Left ventricle myocardium inferior (tissue), 1 donor: ENCODE measurements around the gene IL11. TPM values are rescaled to one million over a fixed set of nuclear protein-coding genes. Genes with fewer than 3 reads are reported as not detected.
A peak's percentile ranks its signal among the peaks of the same experiment; 100 is the strongest.

Source experiments
- DNase-seq: peaks from one replicate; pipeline ENCODE4 v3.0.0-alpha.2; 2020
- H3K27ac ChIP-seq: fragments of 200-600 bp; replicated peaks from 2 replicates; pipeline ENCODE4 v1.8.0; 2021
- H3K27me3 ChIP-seq: fragments of 200-600 bp; 2 replicates; pipeline ENCODE4 v1.8.0; 2021; ENCODE audit warnings: low read depth
- H3K36me3 ChIP-seq: fragments of 200-600 bp; 2 replicates; pipeline ENCODE4 v1.8.0; 2021
- H3K4me1 ChIP-seq: fragments of 200-600 bp; 2 replicates; pipeline ENCODE4 v1.8.0; 2021
- H3K4me3 ChIP-seq: fragments of 200-600 bp; 2 replicates; pipeline ENCODE4 v1.8.0; 2021; ENCODE audit warnings: mild to moderate bottlenecking, moderate library complexity
- H3K9me3 ChIP-seq: fragments of 200-600 bp; replicated peaks from 2 replicates; pipeline ENCODE4 v1.8.0; 2021
- intact Hi-C: fragments of 100-400 bp; cut with micrococcal nuclease; formaldehyde crosslinking; loops from one replicate; pipeline ENCODE4 v1.11.0; 2022
- total RNA-seq: library from RNA; stranded (reverse); fragmentation: NEBNext Ultra II Directional; extraction: Animal tissue kit (Norgen Biotek cat#: 25700); gene quantifications from one replicate; pipeline ENCODE4 v1.2.1, GENCODE V29; 2021
- TF ChIP-seq, protein P1 (sequence below): fragments of 200-600 bp; IDR thresholded peaks from 2 replicates; pipeline ENCODE4 v1.8.0; 2021; ENCODE audit warnings: antibody characterized with exemption, mild to moderate bottlenecking, borderline replicate concordance
- donor health status: DM: no; HTN: yes; CAD: no; lungs with severe emphysema.

Gene IL11
- total RNA-seq, 1 donor from 2014 or later, result not detected

DNA sequence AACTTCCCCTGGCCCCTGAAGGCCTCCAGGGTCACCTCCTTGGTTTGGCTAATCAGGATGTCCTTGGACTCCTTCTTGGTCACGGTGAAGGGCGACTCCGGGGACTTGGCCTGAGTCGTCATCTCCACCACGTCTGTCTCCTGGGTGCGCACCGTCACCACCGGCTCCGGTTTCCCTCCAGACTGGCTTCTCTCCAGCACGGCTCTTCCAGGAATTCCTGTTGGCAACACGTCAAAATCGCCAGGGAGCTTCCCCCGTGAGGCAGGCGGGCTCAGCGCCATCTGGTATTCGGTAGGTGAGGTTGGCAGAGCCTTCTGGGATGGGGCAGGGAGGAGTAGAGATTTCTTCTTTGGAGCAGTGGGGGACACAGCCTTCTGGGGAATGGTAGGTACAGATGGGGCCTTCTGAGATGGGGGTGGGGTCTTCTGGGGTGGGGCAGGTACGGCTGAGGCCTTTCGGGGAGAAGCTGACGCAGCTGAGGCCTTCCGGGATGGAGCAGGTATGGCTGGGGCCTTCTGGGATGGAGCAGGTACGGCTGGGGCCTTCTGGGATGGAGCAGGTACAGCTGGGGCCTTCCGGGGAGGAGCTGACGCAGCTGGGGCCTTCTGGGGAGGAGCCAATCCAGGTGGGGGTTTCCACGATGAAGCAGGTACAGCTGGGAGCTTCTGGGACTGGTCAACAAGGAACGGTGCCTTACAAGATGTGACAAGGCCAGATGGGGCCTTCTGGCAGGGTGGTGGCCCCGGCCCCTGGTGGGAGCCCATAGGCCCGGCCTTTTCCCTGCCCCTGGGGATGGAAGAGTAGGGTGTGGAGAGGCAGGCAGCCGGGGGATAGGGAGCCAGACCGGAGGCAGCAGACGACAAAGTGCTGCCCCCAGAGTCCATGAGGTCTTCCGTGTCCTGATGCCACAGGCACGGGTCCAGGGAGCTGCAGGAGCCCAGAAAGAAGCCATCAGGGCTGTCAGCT, 11.0 kb downstream of the IL11 start:
- TF ChIP-seq, protein P1, sequence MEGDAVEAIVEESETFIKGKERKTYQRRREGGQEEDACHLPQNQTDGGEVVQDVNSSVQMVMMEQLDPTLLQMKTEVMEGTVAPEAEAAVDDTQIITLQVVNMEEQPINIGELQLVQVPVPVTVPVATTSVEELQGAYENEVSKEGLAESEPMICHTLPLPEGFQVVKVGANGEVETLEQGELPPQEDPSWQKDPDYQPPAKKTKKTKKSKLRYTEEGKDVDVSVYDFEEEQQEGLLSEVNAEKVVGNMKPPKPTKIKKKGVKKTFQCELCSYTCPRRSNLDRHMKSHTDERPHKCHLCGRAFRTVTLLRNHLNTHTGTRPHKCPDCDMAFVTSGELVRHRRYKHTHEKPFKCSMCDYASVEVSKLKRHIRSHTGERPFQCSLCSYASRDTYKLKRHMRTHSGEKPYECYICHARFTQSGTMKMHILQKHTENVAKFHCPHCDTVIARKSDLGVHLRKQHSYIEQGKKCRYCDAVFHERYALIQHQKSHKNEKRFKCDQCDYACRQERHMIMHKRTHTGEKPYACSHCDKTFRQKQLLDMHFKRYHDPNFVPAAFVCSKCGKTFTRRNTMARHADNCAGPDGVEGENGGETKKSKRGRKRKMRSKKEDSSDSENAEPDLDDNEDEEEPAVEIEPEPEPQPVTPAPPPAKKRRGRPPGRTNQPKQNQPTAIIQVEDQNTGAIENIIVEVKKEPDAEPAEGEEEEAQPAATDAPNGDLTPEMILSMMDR, result no peak
- intact Hi-C loops, result no loop called here
- peaks cover 70% of the 10 kb centered on the region for H3K27me3 ChIP-seq
- no peak overlapping the region for H3K4me3 ChIP-seq
- no peak overlapping the region for H3K27ac ChIP-seq
- peaks cover 6% of the 10 kb centered on the region for H3K4me1 ChIP-seq
- DNase-seq, result no peak
- no peaks in the 10 kb centered on the region for H3K9me3 ChIP-seq
- H3K36me3 ChIP-seq, result no peaks in the 10 kb centered on the region

- TF ChIP-seq, protein P1, result no peak
- no peak overlapping the region for H3K27ac ChIP-seq
- H3K4me1 ChIP-seq, result peaks cover 14% of the 10 kb centered on the region
- intact Hi-C loops, result no loop called here
- DNase-seq, result no peak
- H3K9me3 ChIP-seq, result no peaks in the 10 kb centered on the region
- H3K27me3 ChIP-seq, result peaks cover 76% of the 10 kb centered on the region
- no peak overlapping the region for H3K4me3 ChIP-seq
- H3K36me3 ChIP-seq, result no peaks in the 10 kb centered on the region
Measured at GRCh38 chr19:55358493-55358892, 11.8 kb downstream of the IL11 start.

DNA sequence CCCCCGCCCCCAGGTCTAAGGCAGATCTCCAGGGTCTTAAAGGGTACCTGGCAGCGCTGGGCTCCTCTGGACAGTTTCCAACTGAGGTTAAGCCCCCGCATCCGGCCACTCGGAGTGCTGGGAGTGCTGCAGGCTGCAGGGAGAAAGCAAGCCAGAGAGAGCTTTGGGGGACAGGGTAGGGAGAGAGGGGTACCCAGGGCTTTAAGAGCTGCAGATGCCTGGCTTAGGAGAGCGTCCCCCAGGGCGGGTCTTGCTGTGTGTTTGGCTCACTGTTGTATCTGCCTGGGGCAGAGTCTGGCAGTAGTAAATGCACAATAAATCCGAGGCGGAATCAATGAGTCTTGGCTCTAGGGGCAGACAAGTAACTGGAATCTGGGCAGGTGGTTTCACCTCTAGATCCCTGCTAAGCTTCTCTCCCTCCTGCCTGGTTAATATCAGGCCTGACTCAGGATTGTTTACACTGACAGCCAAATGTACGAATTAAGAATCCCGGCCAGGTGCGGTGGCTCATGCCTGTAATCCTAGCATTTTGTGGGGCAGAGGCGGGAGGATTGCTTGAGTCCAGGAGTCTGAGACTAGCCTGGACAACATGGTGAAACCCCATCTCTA, 14.9 kb downstream of the IL11 start:
- H3K4me3 ChIP-seq, result no peak overlapping the region
- intact Hi-C loops, result no loop called here
- peaks cover 19% of the 10 kb centered on the region for H3K4me1 ChIP-seq
- no peak for DNase-seq
- H3K27me3 ChIP-seq, result peaks cover 92% of the 10 kb centered on the region
- no peaks in the 10 kb centered on the region for H3K9me3 ChIP-seq
- H3K27ac ChIP-seq, result no peak overlapping the region
- H3K36me3 ChIP-seq, result no peaks in the 10 kb centered on the region
- TF ChIP-seq, protein P1, result no peak

- H3K27me3 ChIP-seq, result peaks cover 97% of the 10 kb centered on the region
- no peaks in the 10 kb centered on the region for H3K36me3 ChIP-seq
- peaks cover 19% of the 10 kb centered on the region for H3K4me1 ChIP-seq
- H3K4me3 ChIP-seq, result peak within 1 kb of the TSS; percentile 61
- no peaks in the 10 kb centered on the region for H3K9me3 ChIP-seq
- no peak within 1 kb of the TSS for H3K27ac ChIP-seq
- intact Hi-C loops, result no loop called here
- TF ChIP-seq, protein P1, result no peak
- no peak for DNase-seq
Measured at GRCh38 chr19:55354698-55355212, 15.5 kb downstream of the IL11 start, which contains the start of gene COX6B2. COX6B2 (minus strand) TSS chr19:55354719; CDS start chr19:55354521, 198 bp downstream.

- H3K36me3 ChIP-seq, result no peaks in the 10 kb centered on the region
- intact Hi-C loops, result no loop called here
- peak overlapping the region; percentile 61 for H3K4me3 ChIP-seq
- no peak overlapping the region for H3K27ac ChIP-seq
- H3K4me1 ChIP-seq, result peaks cover 19% of the 10 kb centered on the region
- H3K9me3 ChIP-seq, result no peaks in the 10 kb centered on the region
- peak; percentile 65 for DNase-seq
- TF ChIP-seq, protein P1, result no peak
- peaks cover 91% of the 10 kb centered on the region for H3K27me3 ChIP-seq
Measured at GRCh38 chr19:55353803-55354697, 16.2 kb downstream of the IL11 start.
